Measurements from ENCODE around the gene ZC3H14. TPM values are rescaled to one million over a fixed set of nuclear protein-coding genes. Genes with fewer than 3 reads are reported as not detected.

The ZC3H14 gene
- total RNA-seq, 1 donor from 2014 or later = 63.4 TPM

- intact Hi-C loops (cut with DNase I) = loop anchor here (10.0 kb wide), 1 partner anchor 55 kb away; no protein-coding TSS in a partner anchor
- Histone ChIP-seq H3K36me3 (peaks cover 21% of the 10 kb centered on the region), H3K4me1 (peaks cover 23% of the 10 kb centered on the region), H3K4me3 (no peak overlapping the region), H3K9me3 (no peaks in the 10 kb centered on the region), H3K27ac (no peak overlapping the region), H3K27me3 (no peaks in the 10 kb centered on the region)
- TF ChIP-seq CTCF (IDR thresholded peaks at IDR 0.05) = no peak
- no peak for DNase-seq
- no peak for ATAC-seq
These were observed 12.8 kb upstream of the ZC3H14 start for GRCh38 chr14:88550078-88550477.

- Histone ChIP-seq H3K36me3 (peaks cover 21% of the 10 kb centered on the region), H3K27me3 (no peaks in the 10 kb centered on the region), H3K4me3 (peak overlapping the region; percentile 69), H3K27ac (peak overlapping the region; percentile 49), H3K4me1 (peaks cover 27% of the 10 kb centered on the region), H3K9me3 (no peaks in the 10 kb centered on the region)
- intact Hi-C loops (cut with DNase I) = loop anchor here (10.0 kb wide), 1 partner anchor 56 kb away; no protein-coding TSS in a partner anchor
- TF ChIP-seq CTCF (IDR thresholded peaks at IDR 0.05) = peak; percentile 30
- ATAC-seq (peak; percentile 87), DNase-seq (peak; percentile 90)
These were observed 11.6 kb upstream of the ZC3H14 start for GRCh38 chr14:88551094-88551870.

GRCh38 chr14:88551980-88552431, 10.8 kb upstream of the ZC3H14 start:
- Histone ChIP-seq H3K4me3 (peak overlapping the region; percentile 69), H3K27ac (peak overlapping the region; percentile 49), H3K27me3 (no peaks in the 10 kb centered on the region), H3K4me1 (peaks cover 27% of the 10 kb centered on the region), H3K9me3 (no peaks in the 10 kb centered on the region), H3K36me3 (peaks cover 21% of the 10 kb centered on the region)
- no peak for ATAC-seq
- intact Hi-C loops (cut with DNase I) = loop anchor here (10.0 kb wide), 1 partner anchor 57 kb away; no protein-coding TSS in a partner anchor
- no peak for DNase-seq
- no peak for TF ChIP-seq CTCF (IDR thresholded peaks at IDR 0.05)

- H3K27ac ChIP-seq = no peak overlapping the region
These were observed 10.0 kb upstream of the ZC3H14 start for GRCh38 chr14:88552876-88553275.

GRCh38 chr14:88553886-88554456, 8.9 kb upstream of the ZC3H14 start:
- no peaks in the 10 kb centered on the region for H3K9me3 ChIP-seq
- DNase-seq = no peak
- H3K4me3 ChIP-seq = peak overlapping the region; percentile 69
- H3K36me3 ChIP-seq = peaks cover 12% of the 10 kb centered on the region
- TF ChIP-seq CTCF (IDR thresholded peaks at IDR 0.05) = no peak
- no peaks in the 10 kb centered on the region for H3K27me3 ChIP-seq
- H3K4me1 ChIP-seq = peaks cover 27% of the 10 kb centered on the region
- no peak for ATAC-seq
- H3K27ac ChIP-seq = peak overlapping the region; percentile 82
- intact Hi-C loops (cut with DNase I) = loop anchor here (10.0 kb wide), 1 partner anchor 59 kb away; no protein-coding TSS in a partner anchor

More at GRCh38 chr14:88552876-88553275, 10.0 kb upstream of the ZC3H14 start:
- no peak for DNase-seq
- H3K36me3 ChIP-seq = peaks cover 21% of the 10 kb centered on the region
- H3K4me1 ChIP-seq = peaks cover 27% of the 10 kb centered on the region
- ATAC-seq = no peak
- no peaks in the 10 kb centered on the region for H3K27me3 ChIP-seq
- TF ChIP-seq CTCF (IDR thresholded peaks at IDR 0.05) = no peak
- H3K9me3 ChIP-seq = no peaks in the 10 kb centered on the region
- H3K4me3 ChIP-seq = peak overlapping the region; percentile 69
- intact Hi-C loops (cut with DNase I) = loop anchor here (10.0 kb wide), 1 partner anchor 58 kb away; no protein-coding TSS in a partner anchor

Data from upper lobe of right lung (tissue), 1 donor.